GM18526 (cell line): Measurements from ENCODE around the gene TUBB1.

Experiments
- POLR2A ChIP-seq: IDR thresholded peaks from 3 replicates; pipeline ENCODE4 v1.6.1; 2011; ENCODE audit not compliant: insufficient read length; ENCODE audit errors: extremely low read depth

The TUBB1 gene

GRCh38 chr20:59019217-59019616 lies at the start of gene TUBB1:
TUBB1 (plus strand) TSS chr20:59019429; CDS start chr20:59019523, 94 bp downstream.
- no peak for TF ChIP-seq POLR2A

- TF ChIP-seq POLR2A, result no peak
These were observed 49.8 kb upstream of the TUBB1 start for GRCh38 chr20:58969439-58969838.

GRCh38 chr20:58970146-58970545 lies 49.1 kb upstream of the TUBB1 start:
- TF ChIP-seq POLR2A, result no peak

- TF ChIP-seq POLR2A, result no peak
These were observed 47.8 kb upstream of the TUBB1 start for GRCh38 chr20:58971429-58971828.

- no peak for TF ChIP-seq POLR2A
These were observed 46.0 kb upstream of the TUBB1 start for GRCh38 chr20:58973179-58973578.

- TF ChIP-seq POLR2A, result no peak
These were observed 45.4 kb upstream of the TUBB1 start for GRCh38 chr20:58973866-58974265.

- TF ChIP-seq POLR2A, result no peak
These were observed 43.9 kb upstream of the TUBB1 start for GRCh38 chr20:58975353-58975752.

DNA sequence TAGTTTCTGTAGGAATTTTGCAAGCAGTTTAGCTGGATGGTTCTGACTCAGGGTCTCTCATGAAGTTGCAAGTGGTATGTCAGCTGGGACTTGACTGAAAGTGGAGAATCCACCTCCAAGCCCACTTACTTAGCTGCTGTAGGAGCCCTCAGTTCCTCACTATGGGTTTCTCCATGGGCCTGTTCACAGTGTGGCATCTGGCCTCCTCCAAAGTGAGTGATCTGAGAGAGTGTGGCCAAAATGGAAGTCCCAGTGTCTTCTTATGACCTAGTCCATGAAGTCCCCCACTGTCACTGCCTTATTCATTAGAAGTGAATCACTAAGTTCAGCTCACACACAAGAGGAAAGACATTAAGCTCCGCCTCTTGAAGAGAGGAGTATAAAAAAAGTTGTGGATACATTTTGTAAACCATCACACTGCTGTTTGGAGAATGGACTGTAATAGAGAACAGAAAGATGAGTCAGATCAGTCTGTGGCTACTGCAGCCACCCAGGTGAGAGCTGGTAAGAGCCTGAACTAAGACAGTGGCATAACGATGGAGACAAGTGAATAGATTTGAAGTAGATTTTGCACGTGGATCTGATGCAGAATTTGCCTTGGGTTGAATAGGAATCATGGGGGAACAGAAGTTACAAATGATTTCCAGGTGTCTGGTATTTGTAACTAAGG lies 43.0 kb upstream of the TUBB1 start:
- no peak for TF ChIP-seq POLR2A

GRCh38 chr20:58978351-58979190 lies 40.7 kb upstream of the TUBB1 start:
- no peak for TF ChIP-seq POLR2A

DNA sequence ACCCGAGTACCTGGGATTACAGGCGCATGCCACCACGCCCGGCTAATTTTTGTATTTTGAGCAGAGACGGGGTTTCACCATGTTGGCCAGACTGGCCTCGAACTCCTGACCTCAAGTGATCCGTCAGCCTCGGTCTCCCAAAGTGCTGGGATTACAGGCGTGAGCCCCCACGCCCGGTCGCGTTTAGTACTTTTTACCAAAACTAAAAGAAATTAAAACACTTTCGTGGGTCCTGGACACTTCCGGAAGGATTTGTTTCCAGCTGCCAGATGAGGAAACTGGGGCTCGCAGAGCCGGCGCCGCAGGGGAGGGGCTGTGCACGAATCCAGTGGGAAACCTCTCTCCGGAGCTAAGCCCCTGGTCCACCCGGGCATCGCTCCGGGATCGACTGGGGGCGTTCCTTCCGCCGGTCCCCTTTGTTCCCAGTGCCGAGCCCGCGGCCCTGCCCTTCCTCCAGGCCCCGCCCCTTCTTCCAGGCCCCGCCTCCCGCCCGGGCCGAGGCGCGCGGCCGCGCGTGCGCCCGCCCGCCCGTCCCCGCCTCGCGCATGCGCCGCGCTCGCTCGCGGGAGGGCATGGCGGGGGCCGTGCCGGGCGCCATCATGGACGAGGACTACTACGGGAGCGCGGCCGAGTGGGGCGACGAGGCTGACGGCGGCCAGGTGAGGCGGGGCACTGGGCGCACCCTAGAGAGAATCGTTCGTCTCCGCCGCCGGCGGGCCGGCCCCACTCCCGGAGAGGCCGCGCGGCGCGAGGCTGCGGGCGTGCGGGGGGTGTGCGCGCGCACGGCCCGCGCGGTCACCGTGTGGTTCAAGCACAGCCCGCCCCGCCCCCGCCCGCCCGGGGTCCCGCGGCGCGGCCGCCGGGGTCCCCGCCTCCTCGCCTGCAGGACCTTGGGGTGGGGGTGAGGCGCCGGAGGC lies 38.3 kb upstream of the TUBB1 start, which contains the start of gene NELFCD:
TSS of gene NELFCD (plus strand) at position 546 of the 917 bp plus-strand sequence. CDS start at position 600, 54 bp downstream.
- TF ChIP-seq POLR2A, result peak; percentile 89

DNA sequence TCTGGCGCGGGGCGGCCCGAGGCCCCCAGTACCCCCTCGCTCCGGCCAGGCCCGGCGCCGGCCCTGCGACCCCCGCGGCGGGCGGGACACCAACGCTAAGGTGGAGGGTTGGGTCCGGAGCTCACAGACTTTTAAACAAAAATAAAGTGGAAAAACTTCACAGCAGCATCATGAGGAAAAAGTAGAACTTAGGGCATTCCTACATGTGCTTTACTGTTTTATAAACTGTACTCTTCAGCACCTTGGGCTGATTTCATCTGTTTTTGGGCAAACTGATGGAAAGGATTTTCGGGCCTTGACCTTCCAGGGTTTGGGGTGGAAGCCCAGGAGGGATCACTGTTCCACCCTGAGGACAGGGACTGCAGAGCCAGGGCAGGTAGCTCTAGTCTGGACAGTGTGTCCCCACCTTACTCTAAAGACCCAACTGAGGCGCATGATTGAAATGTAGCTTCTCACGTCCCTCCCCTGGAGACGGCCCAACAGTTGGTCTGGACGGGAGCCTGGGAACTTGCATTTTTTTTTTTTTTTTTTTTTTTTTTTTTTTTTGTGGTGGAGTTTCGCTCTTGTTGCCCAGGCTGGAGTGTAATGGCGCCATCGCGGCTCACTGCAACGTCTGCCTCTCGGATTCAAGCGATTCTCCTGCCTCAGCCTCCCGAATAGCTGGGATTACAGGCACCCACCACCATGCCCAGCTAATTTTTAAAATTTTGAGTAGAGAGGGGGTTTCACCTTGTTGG lies 37.4 kb upstream of the TUBB1 start:
- TF ChIP-seq POLR2A, result no peak

DNA sequence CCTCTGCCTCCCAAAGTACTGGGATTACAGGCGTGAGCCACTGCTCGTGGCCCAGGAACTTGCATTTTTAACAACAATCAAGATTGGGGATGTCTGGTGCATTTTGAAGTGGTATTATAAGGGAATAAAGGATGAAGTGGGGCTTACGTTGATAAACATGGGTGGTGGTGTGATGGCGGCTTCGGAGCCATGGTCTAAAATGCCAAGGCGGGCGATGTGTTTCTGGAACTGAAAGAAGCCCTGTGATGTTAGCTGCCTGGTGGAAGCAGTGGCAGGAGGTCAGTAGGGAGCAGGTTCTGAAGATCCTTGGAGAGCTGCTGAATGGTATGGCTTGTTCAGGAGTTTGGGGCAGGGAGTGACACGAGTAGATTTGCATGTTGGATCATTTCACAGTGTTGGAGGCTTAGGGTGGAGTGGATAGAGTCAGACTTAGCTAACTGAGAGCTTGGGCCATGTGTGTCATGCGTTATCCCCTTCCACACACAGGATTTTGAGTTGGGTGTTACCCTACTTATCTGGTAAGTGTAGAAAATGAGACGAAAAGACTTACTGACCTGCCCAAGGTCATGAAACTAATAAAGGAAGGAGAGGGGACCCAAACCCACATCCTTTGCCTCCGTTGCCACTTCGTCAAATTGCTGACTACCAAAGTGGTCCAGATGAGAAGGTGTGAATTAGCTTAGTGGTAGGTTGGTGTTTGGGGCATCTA lies 36.7 kb upstream of the TUBB1 start:
- TF ChIP-seq POLR2A, result no peak

GRCh38 chr20:58984691-58985090 lies 34.5 kb upstream of the TUBB1 start:
- no peak for TF ChIP-seq POLR2A

- TF ChIP-seq POLR2A, result no peak
These were observed 33.6 kb upstream of the TUBB1 start for GRCh38 chr20:58985656-58986055.

DNA sequence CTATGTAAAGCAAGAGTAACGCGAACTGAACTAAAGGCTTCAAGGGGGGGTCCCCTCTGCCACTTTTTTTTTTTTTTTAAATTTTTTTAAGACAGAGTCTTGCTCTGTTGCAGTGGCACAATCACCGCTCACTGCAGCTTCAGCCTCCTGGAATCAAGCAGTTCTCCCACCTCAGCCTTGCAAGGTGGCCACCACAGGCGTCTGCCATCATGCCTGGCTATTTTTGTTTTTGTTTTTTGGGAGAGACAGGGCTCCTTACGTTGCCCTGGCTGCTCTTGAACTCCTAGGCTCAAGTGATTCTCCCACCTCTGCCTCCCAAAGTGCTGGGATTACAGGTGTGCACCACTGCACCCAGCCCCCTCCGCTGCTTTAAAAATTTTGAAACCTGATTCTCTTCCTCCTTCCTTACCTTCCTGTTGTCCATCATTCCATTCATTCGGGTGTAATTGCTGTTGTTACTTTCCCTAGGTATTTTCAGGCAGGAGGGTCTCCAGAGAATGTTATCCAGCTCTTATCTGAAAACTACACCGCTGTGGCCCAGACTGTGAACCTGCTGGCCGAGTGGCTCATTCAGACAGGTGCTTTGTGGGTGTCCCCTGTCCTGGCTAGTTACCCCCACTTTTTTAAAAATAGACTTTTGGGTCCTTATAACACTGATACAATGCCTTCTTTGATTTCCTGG lies 32.8 kb upstream of the TUBB1 start:
- no peak for TF ChIP-seq POLR2A
